NCI-H1092 treated with DMSO at 0.1 percent for 48 hours (cell line): ENCODE measurements around the gene RTRAF.

ENCODE experiments used
- DNase-seq: peaks from one replicate; lab custom pipeline; 2025; lab: John Stamatoyannopoulos, UW

Gene RTRAF

DNA sequence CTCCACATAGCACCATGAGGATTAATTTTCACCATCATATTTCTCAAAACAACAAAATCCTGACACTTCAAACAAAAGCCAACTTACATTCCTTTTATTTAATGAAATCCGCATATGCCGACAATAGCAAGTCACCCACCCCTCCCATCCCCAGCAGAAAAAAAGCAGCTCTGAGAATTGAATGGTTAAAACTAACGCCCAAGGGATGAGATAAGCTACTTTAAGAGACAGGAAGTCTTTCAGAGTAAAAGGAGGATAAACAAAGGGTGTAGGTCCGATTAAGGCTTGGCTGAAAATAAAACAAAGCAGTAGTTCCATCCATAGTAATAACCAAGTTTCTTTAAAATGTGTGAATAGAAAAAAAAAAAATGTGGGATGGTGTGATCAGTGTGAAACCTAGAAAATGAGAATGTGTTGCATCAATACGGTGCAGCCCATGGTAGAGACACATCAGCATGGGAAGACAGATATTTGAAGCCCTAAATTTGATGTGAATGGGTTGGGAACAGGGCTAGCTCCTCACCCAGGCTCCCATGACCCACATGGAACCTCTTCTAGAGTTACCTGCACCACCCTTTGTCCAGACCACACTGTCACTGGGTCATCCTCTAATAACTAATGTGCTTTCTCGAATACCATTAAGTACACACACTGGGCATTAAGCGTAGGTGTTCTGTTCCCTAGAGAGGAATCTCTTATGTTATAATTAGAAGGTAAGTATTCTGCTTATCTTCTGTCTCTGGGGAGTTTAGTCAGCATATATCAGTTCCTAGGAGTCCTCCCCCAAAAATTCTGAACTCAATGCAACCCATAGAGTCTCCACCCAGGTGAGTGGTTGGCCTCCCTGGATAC lies 31.7 kb downstream of the RTRAF start:
- no peak for DNase-seq

DNA sequence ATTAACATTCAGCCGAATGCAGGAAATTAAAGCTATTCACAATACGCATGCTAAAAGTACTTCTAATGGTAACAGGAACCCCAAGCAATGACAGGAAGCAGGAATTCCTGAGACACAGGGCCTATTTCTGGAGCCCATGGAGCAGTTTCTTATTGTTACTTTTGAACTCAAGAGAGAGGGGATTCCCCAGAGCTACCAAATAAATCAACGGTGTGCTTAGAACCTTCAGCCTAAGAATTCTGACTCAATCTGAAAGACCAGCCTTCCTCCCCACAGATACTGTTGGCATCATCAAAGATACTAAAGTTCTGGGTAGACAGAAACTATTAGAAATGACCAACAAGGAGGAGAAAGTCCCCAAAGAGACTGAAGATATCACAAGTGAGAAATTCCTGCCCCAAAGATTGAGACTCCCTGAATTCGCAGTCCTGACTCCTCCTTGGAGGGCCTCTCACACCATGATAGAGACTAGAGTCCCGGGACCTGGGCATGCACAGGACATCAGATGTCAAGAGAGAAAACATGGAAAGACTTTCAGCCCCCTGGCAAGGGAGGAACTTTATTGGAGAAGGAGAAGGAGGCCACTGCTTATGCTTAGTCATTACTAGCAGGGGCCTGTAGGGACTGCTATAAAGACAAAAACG lies 32.7 kb downstream of the RTRAF start:
- DNase-seq: no peak

GRCh38 chr14:52023518-52023917 lies 34.2 kb downstream of the RTRAF start:
- DNase-seq: no peak

DNA sequence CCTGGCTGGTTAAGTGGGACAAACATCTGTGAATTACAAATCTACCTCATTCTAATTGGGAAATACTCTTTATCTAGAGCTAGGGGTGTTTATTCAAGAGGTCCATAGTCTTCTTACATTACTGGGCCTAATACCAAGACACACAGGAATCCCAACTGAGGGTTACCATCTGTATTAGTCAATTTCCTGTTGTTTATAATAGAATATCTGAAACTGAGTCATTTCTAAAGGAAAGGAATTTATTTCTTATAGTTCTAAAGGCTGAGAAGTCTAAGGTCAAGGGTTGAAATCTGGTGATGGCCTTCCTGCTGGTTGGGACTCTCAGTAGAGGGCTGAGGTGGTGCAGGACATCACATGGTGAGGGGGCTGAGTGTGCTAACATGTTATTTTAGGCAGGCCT lies 36.0 kb downstream of the RTRAF start:
- no peak for DNase-seq

DNA sequence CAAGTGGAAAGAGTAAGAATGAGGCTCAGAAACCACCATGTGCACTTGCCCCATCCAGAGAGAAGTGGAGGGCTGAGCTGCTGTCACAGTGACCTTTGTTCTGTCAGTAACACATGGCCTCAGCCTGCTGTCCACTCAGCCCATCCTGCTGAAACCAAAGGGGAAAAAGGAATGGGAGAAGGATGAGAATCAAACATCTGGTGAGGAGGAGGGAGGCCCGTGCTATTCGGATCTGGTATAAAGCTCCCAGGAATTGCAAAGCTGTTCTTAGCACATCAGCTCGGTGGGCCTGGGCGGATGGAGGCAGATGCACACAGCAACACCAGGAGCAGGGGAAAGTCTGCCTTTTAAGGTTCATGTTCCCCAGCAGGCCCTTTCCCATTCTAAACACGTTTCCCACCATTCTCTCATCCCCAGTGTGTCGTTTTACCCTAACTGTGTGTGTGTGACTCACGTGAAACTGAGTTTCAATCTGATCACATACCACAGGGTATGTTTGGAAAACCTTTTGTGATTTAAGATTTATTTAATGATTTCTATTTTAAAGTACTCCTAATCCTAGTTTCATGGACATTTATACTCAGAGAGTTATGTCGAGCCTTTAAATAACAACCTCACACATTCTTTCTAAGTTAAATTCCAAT lies 36.8 kb downstream of the RTRAF start:
- DNase-seq: no peak

GRCh38 chr14:52026901-52027300 lies 37.6 kb downstream of the RTRAF start:
- DNase-seq: no peak

DNA sequence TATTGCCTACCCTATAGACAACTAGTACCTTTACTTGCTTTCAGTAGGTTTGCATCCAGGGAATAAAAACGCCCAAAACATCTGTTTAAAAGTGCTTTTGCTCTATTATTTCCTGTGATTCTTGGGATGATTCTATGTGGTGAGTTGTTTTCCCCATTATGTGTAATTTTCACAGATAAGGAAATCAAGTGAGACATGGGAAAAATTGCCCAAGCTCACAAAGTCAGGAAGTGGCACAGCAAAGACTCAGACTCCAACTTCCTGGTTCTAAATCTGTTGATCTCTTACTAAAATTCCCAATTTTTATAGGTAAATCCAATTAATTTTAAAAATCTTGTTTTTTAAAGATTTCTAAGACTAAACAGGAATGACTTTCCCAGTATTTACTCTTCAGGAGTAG lies 40.5 kb downstream of the RTRAF start:
- DNase-seq: no peak

DNA sequence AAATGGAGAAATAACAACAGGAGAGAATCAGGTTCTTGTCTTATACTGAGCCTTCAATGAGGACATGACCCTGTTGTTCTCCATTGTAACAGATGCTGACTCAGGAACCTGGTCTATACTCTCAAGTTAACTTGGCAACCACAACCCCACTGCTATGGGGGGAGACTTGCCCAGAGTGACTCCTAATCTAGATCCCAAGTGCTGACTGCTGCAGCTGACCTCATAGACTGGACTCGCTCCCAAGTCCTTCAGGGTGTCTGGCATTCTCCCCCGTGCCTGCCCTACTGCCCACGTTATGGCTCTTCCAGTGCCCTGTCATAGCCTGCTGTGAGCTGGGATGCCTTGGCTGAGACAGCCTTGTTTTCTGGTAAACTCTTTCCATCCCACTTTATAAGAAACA lies 42.4 kb downstream of the RTRAF start:
- DNase-seq: no peak

GRCh38 chr14:52032204-52032801 lies 43.0 kb downstream of the RTRAF start:
- DNase-seq: no peak

DNA sequence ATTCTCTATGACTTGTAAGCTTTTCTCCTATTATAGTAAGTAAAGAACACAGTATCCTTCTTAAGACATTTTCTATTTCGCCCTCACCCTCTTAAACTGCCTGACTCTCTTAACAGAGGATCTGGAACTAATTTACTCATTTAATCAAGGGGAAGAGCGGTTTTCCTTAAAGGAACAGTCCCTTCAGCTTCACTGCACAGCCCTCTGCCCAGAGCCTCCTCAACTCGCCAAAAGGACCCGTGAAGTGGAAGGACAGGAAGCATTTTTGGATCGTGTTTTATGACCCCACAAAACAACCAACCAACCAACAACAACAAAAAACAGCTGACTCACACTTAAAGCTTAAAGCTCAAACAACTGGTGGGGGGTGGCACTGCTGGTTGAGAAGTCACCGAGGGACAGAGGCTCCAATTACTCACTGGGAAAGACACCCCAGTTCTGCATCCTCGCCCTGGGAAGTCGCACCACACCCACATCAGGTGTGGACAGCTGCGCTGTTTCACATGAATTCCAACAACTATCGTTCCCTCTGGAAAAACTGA lies 43.8 kb downstream of the RTRAF start:
- no peak for DNase-seq

- no peak for DNase-seq
These were observed 49.9 kb downstream of the RTRAF start for GRCh38 chr14:52039124-52039815.

GRCh38 chr14:52040598-52040997 lies 51.3 kb downstream of the RTRAF start:
- DNase-seq: no peak

- no peak for DNase-seq
These were observed 53.3 kb downstream of the RTRAF start for GRCh38 chr14:52042371-52043289.

DNA sequence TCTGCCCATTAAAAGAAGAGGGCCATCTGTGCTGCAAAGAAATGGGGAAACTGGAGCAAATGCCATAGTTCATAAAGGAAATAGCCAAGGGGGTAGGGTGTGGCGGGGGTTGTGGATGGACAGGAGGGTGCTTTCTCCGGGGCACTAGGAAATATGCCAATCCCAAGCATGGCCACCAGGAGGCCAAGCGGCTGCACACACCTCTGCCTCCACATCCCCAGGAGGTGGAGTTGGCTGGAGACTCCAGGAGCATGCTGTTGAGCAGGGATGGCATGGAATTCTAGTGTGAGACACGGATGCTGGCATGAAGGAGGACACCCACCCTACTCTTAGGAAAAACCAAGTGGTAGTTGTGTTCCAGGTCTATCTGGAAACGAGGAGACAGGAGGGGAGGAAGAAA lies 54.3 kb downstream of the RTRAF start:
- DNase-seq: peak; percentile 20

GRCh38 chr14:52044791-52045522 lies 55.6 kb downstream of the RTRAF start:
- no peak for DNase-seq

DNA sequence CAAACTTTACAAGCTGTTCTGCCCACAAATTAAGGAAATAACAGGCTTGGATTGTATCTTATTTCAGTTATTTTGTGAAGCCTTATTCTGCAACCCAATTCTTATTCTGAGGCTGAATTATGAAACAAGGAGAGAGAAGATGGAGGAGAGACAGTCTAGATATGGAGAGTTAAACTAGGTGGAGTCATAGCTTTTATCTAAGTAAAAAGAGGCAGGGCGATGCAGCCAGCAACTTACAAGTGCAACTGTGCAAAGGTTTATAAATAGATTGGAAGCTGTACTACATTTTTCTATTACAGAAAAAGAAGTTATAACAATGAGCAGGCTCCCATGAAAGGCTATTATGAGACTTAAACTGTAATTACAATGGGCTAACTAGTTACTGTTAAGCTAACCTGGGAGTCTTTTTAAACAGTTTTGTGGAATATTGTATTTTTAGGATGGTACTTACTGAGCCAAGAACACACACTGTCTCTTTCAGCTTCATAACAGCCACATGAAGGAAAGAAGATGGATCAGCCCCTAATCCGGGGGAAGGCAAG lies 57.1 kb downstream of the RTRAF start:
- DNase-seq: no peak

DNA sequence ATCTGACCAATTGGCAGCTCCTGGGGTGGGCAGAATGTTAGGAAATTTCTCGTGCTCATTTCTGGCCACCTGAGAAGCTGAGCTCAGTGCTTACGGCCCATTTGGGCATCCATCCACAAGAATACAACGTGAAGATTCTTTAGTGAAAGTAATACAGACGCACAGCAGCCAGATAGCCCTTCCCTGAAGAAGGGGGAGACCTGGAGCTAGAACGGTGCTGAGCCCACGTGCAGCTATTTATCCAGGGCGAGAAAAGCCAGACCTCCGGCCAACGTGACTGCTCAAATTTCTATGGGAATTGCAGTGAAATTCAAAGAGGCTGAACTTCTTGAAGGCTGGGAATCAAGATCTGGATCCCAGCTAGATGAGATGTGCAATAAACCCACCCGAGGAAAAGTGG lies 58.8 kb downstream of the RTRAF start:
- no peak for DNase-seq

DNA sequence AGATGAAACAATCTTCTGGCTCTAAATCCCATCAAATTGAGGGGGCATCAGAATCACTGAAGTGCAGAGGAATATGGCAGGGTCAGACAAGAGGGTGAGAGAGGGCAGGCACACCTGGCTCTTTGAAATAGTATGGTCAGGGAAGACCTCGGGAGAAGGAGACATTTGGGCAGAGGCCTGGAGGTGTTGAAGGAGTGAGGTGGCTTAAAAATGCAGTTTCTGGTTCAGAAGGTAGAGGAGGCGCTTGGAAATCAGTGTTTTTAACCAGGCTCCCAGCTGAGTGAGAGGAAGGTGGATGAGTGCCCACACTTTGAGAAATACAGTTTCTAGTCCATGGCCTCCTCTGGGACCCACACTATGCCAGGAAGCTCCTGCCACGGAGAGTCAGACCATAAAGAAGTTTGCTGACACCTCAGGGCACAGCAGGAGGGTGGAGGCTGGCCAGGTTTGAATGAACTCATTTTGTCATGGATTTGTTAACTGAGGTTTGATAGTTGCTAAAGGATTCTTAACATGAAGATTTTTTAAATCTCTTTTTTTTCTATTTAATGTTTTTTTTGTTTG lies 59.4 kb downstream of the RTRAF start:
- DNase-seq: peak; percentile 17

DNA sequence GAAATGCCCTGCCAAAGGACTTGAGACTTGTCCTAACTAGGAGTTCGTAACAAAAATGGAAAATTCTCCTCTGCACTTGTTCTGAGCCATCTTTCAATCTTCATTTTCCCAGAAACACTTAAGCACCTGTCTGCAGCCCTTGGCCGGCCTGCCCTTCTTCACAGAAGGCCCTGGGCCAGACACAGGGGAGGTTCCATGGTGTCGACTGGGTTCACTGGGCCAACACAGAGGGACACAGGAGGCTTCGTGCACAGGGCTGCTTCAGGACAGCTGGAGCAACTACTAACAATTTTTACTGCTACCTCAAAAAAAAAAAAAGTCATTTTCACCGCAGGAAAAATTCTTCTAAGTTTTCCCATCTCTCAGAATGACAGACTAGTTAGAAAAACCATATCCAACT lies 59.9 kb downstream of the RTRAF start:
- no peak for DNase-seq
